ENCODE data around the gene CNR1.

Gene CNR1

DNA sequence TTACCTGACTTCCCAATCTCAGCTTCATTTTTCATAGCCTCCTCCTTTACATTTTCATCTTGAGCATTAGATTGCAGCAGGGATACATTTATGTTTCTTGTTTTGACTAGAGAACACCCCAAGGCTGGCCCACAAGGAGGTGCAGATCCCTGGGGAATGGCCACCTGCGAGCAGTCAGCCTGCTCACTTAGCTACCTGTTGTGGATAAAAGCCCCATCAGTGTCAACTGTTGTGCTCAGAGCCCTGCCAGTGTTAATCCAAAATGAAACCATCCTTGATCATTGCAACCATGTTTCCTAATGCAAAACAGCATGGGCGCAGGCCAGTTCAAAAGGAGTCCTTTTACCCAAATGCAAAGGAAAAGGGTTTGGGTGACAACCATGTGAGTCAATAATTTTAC lies 50.8 kb downstream of the CNR1 start:
- Histone ChIP-seq H2AFZ (ENCODE audit: low read length) (no peak overlapping the region), H3K9me3 (ENCODE audit: low read length) (no peaks in the 10 kb centered on the region)

GRCh38 chr6:88114838-88115237 lies 51.3 kb downstream of the CNR1 start:
- no peaks in the 10 kb centered on the region for H3K27me3 ChIP-seq (ENCODE audit: insufficient read depth, low read length)
- H4K20me1 ChIP-seq (ENCODE audit: insufficient read depth, low read length) = no peaks in the 10 kb centered on the region
- TF ChIP-seq, protein P1, sequence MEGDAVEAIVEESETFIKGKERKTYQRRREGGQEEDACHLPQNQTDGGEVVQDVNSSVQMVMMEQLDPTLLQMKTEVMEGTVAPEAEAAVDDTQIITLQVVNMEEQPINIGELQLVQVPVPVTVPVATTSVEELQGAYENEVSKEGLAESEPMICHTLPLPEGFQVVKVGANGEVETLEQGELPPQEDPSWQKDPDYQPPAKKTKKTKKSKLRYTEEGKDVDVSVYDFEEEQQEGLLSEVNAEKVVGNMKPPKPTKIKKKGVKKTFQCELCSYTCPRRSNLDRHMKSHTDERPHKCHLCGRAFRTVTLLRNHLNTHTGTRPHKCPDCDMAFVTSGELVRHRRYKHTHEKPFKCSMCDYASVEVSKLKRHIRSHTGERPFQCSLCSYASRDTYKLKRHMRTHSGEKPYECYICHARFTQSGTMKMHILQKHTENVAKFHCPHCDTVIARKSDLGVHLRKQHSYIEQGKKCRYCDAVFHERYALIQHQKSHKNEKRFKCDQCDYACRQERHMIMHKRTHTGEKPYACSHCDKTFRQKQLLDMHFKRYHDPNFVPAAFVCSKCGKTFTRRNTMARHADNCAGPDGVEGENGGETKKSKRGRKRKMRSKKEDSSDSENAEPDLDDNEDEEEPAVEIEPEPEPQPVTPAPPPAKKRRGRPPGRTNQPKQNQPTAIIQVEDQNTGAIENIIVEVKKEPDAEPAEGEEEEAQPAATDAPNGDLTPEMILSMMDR (IDR thresholded peaks at IDR 0.05; ENCODE audit: low read length) = no peak
- no peak for TF ChIP-seq EZH2 (IDR thresholded peaks at IDR 0.05; ENCODE audit: borderline replicate concordance, low read length)
- H3F3A ChIP-seq (ENCODE audit: insufficient read depth, low read length) = no peaks in the 10 kb centered on the region
- no peak overlapping the region for H3K9ac ChIP-seq (ENCODE audit: low read length)
- no peaks in the 10 kb centered on the region for H3K9me2 ChIP-seq (ENCODE audit: low read depth, low read length)
- H3K4me2 ChIP-seq (ENCODE audit: low read length) = peak overlapping the region; percentile 9; the same call in 1 of the 2 replicates
- H3K4me1 ChIP-seq (ENCODE audit: insufficient read depth, low read length, severe bottlenecking) = peaks cover 16% of the 10 kb centered on the region
- no peak overlapping the region for H2AFZ ChIP-seq (ENCODE audit: low read length)
- no peak overlapping the region for H3K4me3 ChIP-seq (ENCODE audit: low read depth, low read length, poor library complexity, severe bottlenecking)
- H3K79me2 ChIP-seq (ENCODE audit: insufficient read depth, low read length) = no peaks in the 10 kb centered on the region
- no peak overlapping the region for H3K27ac ChIP-seq (ENCODE audit: low read depth, low read length, poor library complexity, severe bottlenecking)
- H3K9me3 ChIP-seq (ENCODE audit: low read length) = no peaks in the 10 kb centered on the region
- no peaks in the 10 kb centered on the region for H3K36me3 ChIP-seq (ENCODE audit: insufficient read depth, low read length)

More for the DNA sequence above, 50.8 kb downstream of the CNR1 start:
- no peak overlapping the region for H3K27ac ChIP-seq (ENCODE audit: low read depth, low read length, poor library complexity, severe bottlenecking)
- no peaks in the 10 kb centered on the region for H3K79me2 ChIP-seq (ENCODE audit: insufficient read depth, low read length)
- H3F3A ChIP-seq (ENCODE audit: insufficient read depth, low read length) = no peaks in the 10 kb centered on the region
- H3K36me3 ChIP-seq (ENCODE audit: insufficient read depth, low read length) = no peaks in the 10 kb centered on the region
- H3K27me3 ChIP-seq (ENCODE audit: insufficient read depth, low read length) = no peaks in the 10 kb centered on the region
- no peaks in the 10 kb centered on the region for H3K9me2 ChIP-seq (ENCODE audit: low read depth, low read length)
- H3K4me3 ChIP-seq (ENCODE audit: low read depth, low read length, poor library complexity, severe bottlenecking) = no peak overlapping the region
- H3K4me2 ChIP-seq (ENCODE audit: low read length) = peak overlapping the region; percentile 6; the same call in 1 of the 2 replicates
- no peak overlapping the region for H3K9ac ChIP-seq (ENCODE audit: low read length)
- no peaks in the 10 kb centered on the region for H4K20me1 ChIP-seq (ENCODE audit: insufficient read depth, low read length)
- TF ChIP-seq EZH2 (IDR thresholded peaks at IDR 0.05; ENCODE audit: borderline replicate concordance, low read length) = no peak
- TF ChIP-seq, protein P1 (IDR thresholded peaks at IDR 0.05; ENCODE audit: low read length) = no peak
- H3K4me1 ChIP-seq (ENCODE audit: insufficient read depth, low read length, severe bottlenecking) = peaks cover 16% of the 10 kb centered on the region

- H3K79me2 ChIP-seq (ENCODE audit: insufficient read depth, low read length) = no peaks in the 10 kb centered on the region
- no peaks in the 10 kb centered on the region for H4K20me1 ChIP-seq (ENCODE audit: insufficient read depth, low read length)
- peaks cover 16% of the 10 kb centered on the region for H3K4me1 ChIP-seq (ENCODE audit: insufficient read depth, low read length, severe bottlenecking)
- H3K4me3 ChIP-seq (ENCODE audit: low read depth, low read length, poor library complexity, severe bottlenecking) = no peak overlapping the region
- no peak overlapping the region for H3K9ac ChIP-seq (ENCODE audit: low read length)
- no peaks in the 10 kb centered on the region for H3K36me3 ChIP-seq (ENCODE audit: insufficient read depth, low read length)
- H3F3A ChIP-seq (ENCODE audit: insufficient read depth, low read length) = no peaks in the 10 kb centered on the region
- H3K27me3 ChIP-seq (ENCODE audit: insufficient read depth, low read length) = no peaks in the 10 kb centered on the region
- no peak overlapping the region for H3K27ac ChIP-seq (ENCODE audit: low read depth, low read length, poor library complexity, severe bottlenecking)
- H3K9me3 ChIP-seq (ENCODE audit: low read length) = no peaks in the 10 kb centered on the region
- no peaks in the 10 kb centered on the region for H3K9me2 ChIP-seq (ENCODE audit: low read depth, low read length)
- no peak overlapping the region for H3K4me2 ChIP-seq (ENCODE audit: low read length)
- H2AFZ ChIP-seq (ENCODE audit: low read length) = no peak overlapping the region
- no peak for TF ChIP-seq EZH2 (IDR thresholded peaks at IDR 0.05; ENCODE audit: borderline replicate concordance, low read length)
- TF ChIP-seq, protein P1 (IDR thresholded peaks at IDR 0.05; ENCODE audit: low read length) = no peak
Measured at GRCh38 chr6:88111991-88112390, 54.2 kb downstream of the CNR1 start.

Data from OCI-LY1 (cell line).